Stomach (tissue), 4 donors: ENCODE results near the gene MYB.

Experiments
- CTCF ChIP-seq, 7 experiments: fragments of 450-650 bp in 4 of 7; fragments of 200-600 bp in 3 of 7; sonication (generic) in 3 of 7; IDR thresholded peaks; one replicate each; pipeline ENCODE4 v1.5.1; 2016 to 2019; ENCODE audit warnings: antibody characterized with exemption in 7 of 7, control low read depth in 2 of 7, mild to moderate bottlenecking in 1 of 7
- POLR2A ChIP-seq, 4 donors: fragments of 450-650 bp; IDR thresholded peaks; one replicate each; pipeline ENCODE4 v1.6.1; 2016; ENCODE audit warnings: antibody characterized with exemption in 4 of 4, control low read depth in 2 of 4, mild to moderate bottlenecking in 1 of 4, moderate library complexity in 1 of 4
- POLR2AphosphoS5 ChIP-seq, 3 donors: sonication (generic); formaldehyde crosslinking; IDR thresholded peaks; one replicate each; pipeline ENCODE4 v1.6.1; 2016; ENCODE audit warnings: antibody characterized with exemption in 3 of 3

GRCh38 chr6:135236732-135237131 is 55.6 kb downstream of the MYB start:
- TF ChIP-seq POLR2A (IDR thresholded peaks at IDR 0.05) (no peak), CTCF (IDR thresholded peaks at IDR 0.05) (no peak), POLR2AphosphoS5 (IDR thresholded peaks at IDR 0.05) (no peak)
